ELR (cell line): ENCODE data around the gene NFIX.
"Not testable (repeated sequence)": the region's sequence is repeated elsewhere in the genome, so short reads cannot be mapped to it uniquely, and the experiment has no call there.

Experiments
- DNase-seq: peaks from one replicate; pipeline ENCODE4 v3.0.0-alpha.2; 2015; ENCODE audit warnings: low read depth

NFIX gene

GRCh38 chr19:12959481-12959880, 35.8 kb upstream of the NFIX start:
- DNase-seq, result no peak

GRCh38 chr19:12965017-12965811, 30.1 kb upstream of the NFIX start:
- peak; percentile 79 for DNase-seq

DNA sequence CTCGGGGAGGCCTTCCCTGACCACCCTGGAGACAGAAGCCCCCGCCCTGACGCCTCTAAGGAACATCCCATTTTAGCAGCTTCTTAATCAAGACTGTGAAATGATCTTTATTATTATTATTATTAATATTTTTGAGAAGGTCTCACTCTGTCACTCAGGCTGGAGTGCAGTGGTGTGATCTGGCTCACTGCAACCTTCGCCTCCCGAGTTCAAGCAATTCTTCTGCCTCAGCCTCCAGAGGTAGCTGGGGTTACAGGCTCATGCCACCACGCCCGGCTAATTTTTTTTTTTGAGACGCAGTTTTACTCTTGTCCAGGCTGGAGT, 29.5 kb upstream of the NFIX start:
- no peak for DNase-seq

DNA sequence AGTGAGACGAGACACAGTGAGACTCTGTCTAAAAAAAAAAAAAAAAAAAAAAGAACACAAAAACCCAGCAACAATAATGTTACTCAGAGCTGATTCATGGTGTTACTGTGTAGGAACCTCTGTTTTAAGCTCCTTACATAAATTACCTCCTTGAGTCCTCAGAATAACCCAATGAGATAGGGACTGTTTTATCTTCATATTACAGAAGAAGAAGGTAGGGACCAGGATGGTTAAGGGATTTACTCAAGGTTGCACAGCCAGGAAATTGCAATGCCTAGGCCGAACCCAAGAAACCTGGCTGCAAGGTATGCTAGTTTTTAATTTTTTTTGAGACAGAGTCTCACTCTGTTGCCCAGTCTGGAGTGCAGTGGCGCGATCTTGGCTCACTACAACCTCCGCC, 27.4 kb upstream of the NFIX start:
- peak; percentile 76 for DNase-seq

GRCh38 chr19:12969292-12969988, 25.8 kb upstream of the NFIX start, which contains the start of gene DAND5:
Gene DAND5 (plus strand): TSS chr19:12969576. CDS start chr19:12969661, 85 bp downstream.
- DNase-seq, result no peak

GRCh38 chr19:12970070-12970820, 25.0 kb upstream of the NFIX start:
- DNase-seq, result no peak

GRCh38 chr19:12973236-12973635, 22.0 kb upstream of the NFIX start:
- DNase-seq, result no peak

DNA sequence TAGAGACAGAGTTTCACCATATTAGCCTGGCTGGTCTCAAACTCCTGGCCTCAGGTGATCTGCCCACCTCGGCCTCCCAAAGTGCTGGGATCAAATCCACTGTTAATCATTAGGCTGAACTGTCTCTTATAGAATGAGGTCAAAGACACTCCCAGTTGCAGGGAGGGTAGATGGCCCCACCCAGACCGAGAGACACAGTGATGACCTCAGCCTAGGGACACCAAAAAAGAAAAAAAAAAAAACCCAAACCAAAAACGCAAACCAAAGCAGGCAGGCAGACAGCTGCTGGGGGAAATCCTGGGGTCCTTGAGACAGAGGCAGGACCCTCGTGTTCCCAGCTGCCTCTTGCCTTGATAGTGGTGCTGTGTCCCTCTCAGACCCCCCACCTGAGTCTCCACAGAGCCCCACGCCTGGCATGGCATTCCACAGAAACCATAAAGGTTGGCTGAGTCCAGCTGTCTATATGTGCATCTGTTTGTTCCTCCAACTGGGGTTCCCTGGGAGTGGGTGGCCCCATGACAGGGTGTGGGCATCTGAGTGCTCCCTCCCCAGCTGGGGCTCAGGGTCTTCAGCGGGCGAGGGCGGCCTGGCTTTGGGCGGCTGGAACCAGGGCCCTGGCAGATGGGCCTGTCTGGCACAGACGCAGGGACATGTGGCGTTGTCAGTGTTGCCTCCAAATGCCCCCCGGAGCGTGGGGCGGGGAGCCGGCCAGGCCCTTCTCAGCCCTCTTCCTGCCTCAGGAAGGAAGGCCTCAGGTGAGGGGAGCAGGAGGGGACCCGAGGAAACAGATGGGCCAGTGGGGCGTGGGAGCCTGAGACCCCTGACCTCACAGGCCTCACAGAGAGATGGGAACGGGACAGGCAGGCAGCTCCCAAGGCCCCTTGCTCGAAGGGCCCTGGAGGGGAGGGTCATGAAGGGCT, 20.7 kb upstream of the NFIX start:
- no peak for DNase-seq

DNA sequence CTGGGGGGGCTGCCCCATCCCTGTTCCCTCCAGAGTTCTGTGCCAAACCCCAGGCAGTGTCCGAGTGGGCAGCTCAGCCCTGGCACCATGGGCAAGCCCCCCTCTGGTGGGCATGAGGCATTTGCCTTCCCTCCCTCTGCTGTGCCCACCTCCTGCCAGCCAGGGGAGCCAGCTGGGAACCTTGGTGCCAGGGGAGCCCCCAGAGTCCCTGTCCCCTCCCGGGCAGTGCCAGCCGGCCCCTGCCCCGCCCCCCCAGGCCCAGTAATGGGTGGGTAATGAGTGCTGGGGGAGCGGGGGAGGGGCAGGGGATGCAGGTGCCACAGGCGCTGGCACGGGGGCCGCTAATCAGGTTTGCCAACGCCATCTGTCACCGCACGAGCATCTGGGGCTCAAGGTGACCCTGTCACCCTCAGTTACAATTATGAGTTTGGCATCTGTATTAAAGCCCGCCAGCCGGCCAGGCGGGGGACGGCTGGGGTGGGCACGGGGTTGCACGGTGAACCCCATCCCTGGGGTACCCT, 20.0 kb upstream of the NFIX start:
- no peak for DNase-seq

GRCh38 chr19:12976109-12976508, 19.2 kb upstream of the NFIX start:
- DNase-seq, result not testable (repeated sequence)

DNA sequence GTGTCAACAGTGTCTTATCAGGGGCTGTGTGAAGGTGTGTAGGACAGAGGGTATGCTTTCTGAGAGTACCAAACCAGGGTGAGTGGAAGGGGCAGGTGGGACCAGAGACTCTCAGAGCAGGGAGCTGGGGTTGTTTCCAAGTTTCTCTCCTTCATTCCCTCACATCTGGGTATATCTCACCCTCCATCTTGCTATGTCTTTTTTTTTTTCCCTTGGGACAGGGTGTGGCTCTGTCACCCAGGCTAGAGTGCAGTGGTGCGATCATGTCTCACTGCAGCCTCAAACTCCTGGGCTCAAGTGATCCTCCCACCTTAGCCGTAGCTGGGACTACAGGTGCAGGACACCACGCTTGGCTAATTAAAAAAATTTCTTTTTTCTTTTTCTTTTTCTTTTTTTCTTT, 15.3 kb upstream of the NFIX start:
- DNase-seq, result no peak

- DNase-seq, result no peak
Measured at GRCh38 chr19:12982648-12983047, 12.6 kb upstream of the NFIX start.

- no peak for DNase-seq
Measured at GRCh38 chr19:12983091-12983490, 12.2 kb upstream of the NFIX start.

DNA sequence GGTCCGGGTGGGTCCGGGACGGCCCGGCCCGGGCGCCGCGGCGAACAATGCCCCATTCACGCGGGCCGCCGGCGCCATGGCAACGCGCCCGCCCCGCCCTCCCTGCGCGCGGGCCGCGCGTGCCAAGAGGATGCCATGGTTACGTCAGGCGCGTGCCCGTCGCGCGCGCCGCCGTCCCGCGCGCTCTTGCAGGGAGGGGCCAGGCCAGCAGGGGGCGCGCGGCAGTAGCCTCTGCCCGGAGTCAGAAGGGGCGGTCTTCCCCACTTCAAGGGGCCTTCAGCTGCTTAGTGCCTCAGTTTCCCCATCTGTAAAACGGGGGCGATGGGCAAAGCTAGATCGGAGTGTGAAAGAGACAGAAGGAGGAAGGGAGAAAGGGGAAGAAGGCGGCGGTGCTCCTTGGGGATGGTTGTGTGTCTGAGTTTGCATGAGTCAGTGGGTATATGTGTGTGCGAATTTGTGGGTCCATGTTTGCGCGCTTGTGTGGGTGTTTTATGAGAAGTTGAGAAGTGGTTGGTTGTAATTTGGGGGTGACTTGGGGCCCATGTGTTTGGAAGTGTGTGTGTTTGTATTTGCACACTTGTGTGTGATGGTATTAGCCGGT, 11.6 kb upstream of the NFIX start:
- DNase-seq, result peak; percentile 81

GRCh38 chr19:12984143-12984627, 11.1 kb upstream of the NFIX start:
- no peak for DNase-seq

DNA sequence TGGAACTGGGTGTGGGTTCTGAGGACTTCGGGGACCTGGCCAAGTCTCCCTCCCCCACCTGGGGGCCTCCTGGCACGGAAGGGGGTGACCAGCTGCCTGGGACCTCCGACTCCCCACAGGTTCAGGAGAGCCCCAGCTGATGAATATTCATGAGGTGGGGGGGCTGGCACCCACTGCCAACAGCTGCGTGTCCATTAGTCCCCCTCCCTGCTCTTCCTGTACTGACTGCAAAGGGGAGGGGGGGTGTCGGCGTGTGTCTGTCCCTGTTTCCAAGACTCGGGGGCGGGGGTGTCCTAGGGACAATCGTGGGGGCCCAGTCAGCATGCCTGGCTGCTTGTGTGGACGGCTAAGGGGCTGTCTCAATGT, 10.6 kb upstream of the NFIX start:
- no peak for DNase-seq

DNA sequence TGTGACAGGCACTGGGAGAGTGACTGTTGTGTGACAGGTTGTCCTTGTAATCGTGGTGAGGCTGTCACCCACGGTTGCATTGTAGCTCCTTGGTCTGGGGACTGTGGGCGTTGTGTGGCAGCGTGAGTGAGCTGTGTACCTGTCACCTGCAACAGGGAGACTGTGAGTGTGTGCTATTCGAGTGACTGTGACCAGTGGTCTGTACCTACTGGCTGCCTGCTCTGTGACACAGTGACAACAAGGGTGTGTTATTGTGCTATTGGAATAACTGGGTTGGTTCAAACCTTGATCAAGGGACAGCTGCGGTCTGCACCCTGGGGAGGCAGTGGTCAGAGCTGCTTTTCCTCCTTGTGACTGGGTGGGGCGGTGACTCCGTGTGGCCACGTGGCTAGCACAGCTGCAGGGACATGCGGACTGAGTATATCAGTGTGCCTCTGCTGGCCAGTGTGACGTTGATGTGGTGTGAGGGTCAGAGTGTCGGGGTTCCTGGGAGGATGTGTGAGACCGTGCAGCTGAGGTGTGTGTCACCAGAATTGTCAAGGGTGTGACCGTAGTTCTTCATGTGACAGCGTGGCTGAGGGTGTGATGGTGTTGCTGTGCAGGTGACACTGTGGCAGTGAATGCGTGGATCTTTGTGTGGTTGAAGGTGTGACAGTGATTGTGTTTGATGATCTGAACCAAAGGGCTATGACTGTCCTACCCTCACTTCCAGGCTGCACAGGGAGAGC, 10.1 kb upstream of the NFIX start:
- DNase-seq, result peak; percentile 47

- DNase-seq, result no peak
Measured at GRCh38 chr19:12986726-12987125, 8.5 kb upstream of the NFIX start.

GRCh38 chr19:12987190-12987589, 8.1 kb upstream of the NFIX start:
- DNase-seq, result no peak

- DNase-seq, result no peak
Measured at GRCh38 chr19:12987781-12988180, 7.5 kb upstream of the NFIX start.
